Glomerular visceral epithelial cell (primary cell): ENCODE results near the gene RRAS2.
A peak's percentile ranks its signal among the peaks of the same experiment; 100 is the strongest.
"Not testable (repeated sequence)": the region's sequence is repeated elsewhere in the genome, so short reads cannot be mapped to it uniquely, and the experiment has no call there.

Source experiments
- DNase-seq: peaks from one replicate; pipeline ENCODE4 v3.0.0-alpha.2; 2016; ENCODE audit errors: extremely low spot score

Gene RRAS2

GRCh38 chr11:14371249-14371648 lies 12.3 kb upstream of the RRAS2 start:
- DNase-seq = no peak

GRCh38 chr11:14370496-14370895 lies 11.5 kb upstream of the RRAS2 start:
- DNase-seq = no peak

- DNase-seq = no peak
Observed at GRCh38 chr11:14369598-14369997, 10.6 kb upstream of the RRAS2 start.

GRCh38 chr11:14366936-14367335 lies 8.0 kb upstream of the RRAS2 start:
- no peak for DNase-seq

GRCh38 chr11:14364322-14364721 lies 5.3 kb upstream of the RRAS2 start:
- DNase-seq = no peak

GRCh38 chr11:14362611-14363010 lies 3.6 kb upstream of the RRAS2 start:
- DNase-seq = no peak

GRCh38 chr11:14361951-14362350 lies 3.0 kb upstream of the RRAS2 start:
- DNase-seq = no peak

GRCh38 chr11:14360976-14361375 lies 2.0 kb upstream of the RRAS2 start:
- DNase-seq = no peak

- no peak for DNase-seq
Observed at GRCh38 chr11:14359501-14360031, 583 bp upstream of the RRAS2 start.

- DNase-seq = peak; percentile 74
Observed at GRCh38 chr11:14357881-14358728, 878 bp downstream of the RRAS2 start.

GRCh38 chr11:14356342-14356741 lies 2.6 kb downstream of the RRAS2 start:
- no peak for DNase-seq

GRCh38 chr11:14354604-14355003 lies 4.4 kb downstream of the RRAS2 start:
- DNase-seq = not testable (repeated sequence)

- no peak for DNase-seq
Observed at GRCh38 chr11:14350716-14351238, 8.2 kb downstream of the RRAS2 start.

- no peak for DNase-seq
Observed at GRCh38 chr11:14350215-14350614, 8.8 kb downstream of the RRAS2 start.

- no peak for DNase-seq
Observed at GRCh38 chr11:14347991-14348390, 11.0 kb downstream of the RRAS2 start.

GRCh38 chr11:14347494-14347893 lies 11.5 kb downstream of the RRAS2 start:
- no peak for DNase-seq

- no peak for DNase-seq
Observed at GRCh38 chr11:14346303-14346955, 12.6 kb downstream of the RRAS2 start.

GRCh38 chr11:14345668-14346067 lies 13.3 kb downstream of the RRAS2 start:
- DNase-seq = no peak

- DNase-seq = not testable (repeated sequence)
Observed at GRCh38 chr11:14345016-14345415, 14.0 kb downstream of the RRAS2 start.

- no peak for DNase-seq
Observed at GRCh38 chr11:14342906-14343305, 16.1 kb downstream of the RRAS2 start.

- no peak for DNase-seq
Observed at GRCh38 chr11:14341968-14342367, 17.0 kb downstream of the RRAS2 start.

GRCh38 chr11:14340721-14341120 lies 18.3 kb downstream of the RRAS2 start:
- no peak for DNase-seq

GRCh38 chr11:14339356-14339755 lies 19.6 kb downstream of the RRAS2 start:
- DNase-seq = no peak
